ENCODE results near the gene SBF1.

The SBF1 gene

GRCh38 chr22:50465066-50465930 is 9.5 kb downstream of the SBF1 start:
- DNase-seq (ENCODE audit: low read depth, low spot score), result no peak

GRCh38 chr22:50464451-50464850 is 10.4 kb downstream of the SBF1 start:
- DNase-seq (ENCODE audit: low read depth, low spot score), result no peak

- no peak for DNase-seq (ENCODE audit: low read depth, low spot score)
Measured at GRCh38 chr22:50463188-50463900, 11.5 kb downstream of the SBF1 start.

GRCh38 chr22:50461979-50462540 is 12.8 kb downstream of the SBF1 start:
- no peak for DNase-seq (ENCODE audit: low read depth, low spot score)

GRCh38 chr22:50461536-50461935 is 13.3 kb downstream of the SBF1 start:
- no peak for DNase-seq (ENCODE audit: low read depth, low spot score)

GRCh38 chr22:50460938-50461337 is 13.9 kb downstream of the SBF1 start:
- DNase-seq (ENCODE audit: low read depth, low spot score), result no peak

GRCh38 chr22:50459496-50460140 is 15.2 kb downstream of the SBF1 start:
- no peak for DNase-seq (ENCODE audit: low read depth, low spot score)

GRCh38 chr22:50459016-50459415 is 15.8 kb downstream of the SBF1 start:
- no peak for DNase-seq (ENCODE audit: low read depth, low spot score)

GRCh38 chr22:50456466-50457234 is 18.2 kb downstream of the SBF1 start:
- DNase-seq (ENCODE audit: low read depth, low spot score), result no peak

- no peak for DNase-seq (ENCODE audit: low read depth, low spot score)
Measured at GRCh38 chr22:50456026-50456425, 18.8 kb downstream of the SBF1 start.

GRCh38 chr22:50455201-50455600 is 19.6 kb downstream of the SBF1 start:
- no peak for DNase-seq (ENCODE audit: low read depth, low spot score)

GRCh38 chr22:50454556-50455075 is 20.2 kb downstream of the SBF1 start:
- no peak for DNase-seq (ENCODE audit: low read depth, low spot score)

- DNase-seq (ENCODE audit: low read depth, low spot score), result no peak
Measured at GRCh38 chr22:50452649-50453048, 22.2 kb downstream of the SBF1 start.

GRCh38 chr22:50447576-50448551 is 27.0 kb downstream of the SBF1 start:
- DNase-seq (ENCODE audit: low read depth, low spot score), result no peak

GRCh38 chr22:50446708-50447575 is 27.9 kb downstream of the SBF1 start:
- no peak for DNase-seq (ENCODE audit: low read depth, low spot score)

GRCh38 chr22:50445880-50446707 is 28.7 kb downstream of the SBF1 start:
- DNase-seq (ENCODE audit: low read depth, low spot score), result no peak

GRCh38 chr22:50445071-50445879 is 29.6 kb downstream of the SBF1 start:
- DNase-seq (ENCODE audit: low read depth, low spot score), result no peak
